GM21576 (cell line): ENCODE data around the gene RHBG.
"Not testable (repeated sequence)": the region's sequence is repeated elsewhere in the genome, so short reads cannot be mapped to it uniquely, and the experiment has no call there.

Source experiments
- ATAC-seq: cut with Tn5 transposase; IDR thresholded peaks from one replicate; pipeline ENCODE4 v1.9.1; 2021; ENCODE audit warnings: mild to moderate bottlenecking, moderate library complexity; ENCODE audit not compliant: unreplicated experiment

RHBG gene

DNA sequence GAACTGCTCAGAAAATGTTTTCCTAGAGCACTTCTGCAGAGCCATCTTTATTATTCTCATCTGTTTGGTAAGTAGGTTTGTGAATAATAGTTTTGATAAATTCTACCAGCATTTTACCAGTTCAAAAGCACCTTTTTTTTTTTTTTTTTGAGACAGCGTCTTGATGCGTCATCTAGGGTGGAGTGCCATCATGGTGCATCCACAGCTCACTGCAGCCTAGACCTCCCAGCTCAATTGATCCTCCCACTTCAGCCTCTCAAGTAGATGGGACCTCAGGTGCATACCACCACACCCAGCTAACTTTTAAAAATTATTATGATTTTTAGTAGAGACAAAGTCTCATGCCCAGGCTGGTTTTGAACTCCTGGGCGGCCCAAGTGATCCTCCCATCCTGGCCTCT is 9.8 kb upstream of the RHBG start:
- no peak for ATAC-seq

DNA sequence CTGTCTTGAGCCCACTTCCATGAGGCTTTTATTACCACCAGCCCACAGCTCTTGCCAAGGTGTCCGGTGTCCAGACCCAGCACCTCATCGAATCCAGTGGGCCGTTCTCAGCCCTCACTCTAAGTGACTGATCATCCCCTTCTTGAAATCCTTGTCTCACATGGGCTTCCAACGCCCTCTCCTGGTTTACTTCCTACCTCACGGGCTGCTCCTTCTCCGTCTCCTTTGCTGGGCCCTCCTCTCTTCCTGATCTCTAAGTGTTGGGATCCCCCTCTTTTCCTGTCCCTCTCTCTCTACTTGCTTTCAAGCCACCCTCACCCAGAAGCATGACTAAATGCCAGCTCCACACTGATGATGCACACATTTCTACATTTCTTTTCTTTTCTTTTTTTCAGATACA is 9.0 kb upstream of the RHBG start:
- no peak for ATAC-seq

DNA sequence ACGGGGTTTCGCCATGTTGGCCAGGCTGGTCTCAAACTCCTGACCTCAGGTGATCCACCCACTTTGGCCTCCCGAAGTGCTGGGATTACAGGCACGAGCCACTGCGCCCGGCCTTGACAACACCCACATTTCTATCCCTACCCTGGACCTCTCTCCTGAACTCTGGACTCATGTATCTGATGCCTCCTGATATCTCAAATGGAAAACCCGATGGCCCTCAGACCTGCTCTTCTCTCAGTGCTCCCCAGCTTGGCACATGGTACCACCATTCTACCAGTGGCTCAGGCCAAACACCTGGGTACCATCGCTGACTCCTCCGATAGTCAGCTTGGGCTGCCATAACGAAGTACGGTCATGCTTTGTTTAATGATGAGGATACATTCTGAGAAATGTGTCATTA is 8.5 kb upstream of the RHBG start:
- no peak for ATAC-seq

DNA sequence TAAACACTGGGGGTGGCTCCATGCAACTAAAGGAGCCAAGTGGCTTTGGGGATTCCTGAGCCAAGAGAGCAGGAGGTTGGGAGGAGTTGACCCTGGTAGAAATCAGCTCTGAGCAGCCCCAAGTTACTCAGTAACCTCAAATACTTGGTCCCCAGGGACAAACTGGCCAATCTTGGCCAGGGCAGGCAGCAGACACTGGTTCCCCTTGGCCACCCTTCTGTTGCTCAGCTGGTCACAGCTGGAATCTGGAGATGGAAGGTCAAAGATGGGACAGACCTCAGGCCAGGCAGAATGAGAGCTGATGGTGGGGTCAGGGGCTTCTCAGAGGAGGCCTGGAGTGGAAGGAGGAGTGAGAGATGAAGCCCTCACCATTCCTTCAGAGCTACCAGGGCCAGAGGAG is 3.3 kb upstream of the RHBG start:
- ATAC-seq: no peak

DNA sequence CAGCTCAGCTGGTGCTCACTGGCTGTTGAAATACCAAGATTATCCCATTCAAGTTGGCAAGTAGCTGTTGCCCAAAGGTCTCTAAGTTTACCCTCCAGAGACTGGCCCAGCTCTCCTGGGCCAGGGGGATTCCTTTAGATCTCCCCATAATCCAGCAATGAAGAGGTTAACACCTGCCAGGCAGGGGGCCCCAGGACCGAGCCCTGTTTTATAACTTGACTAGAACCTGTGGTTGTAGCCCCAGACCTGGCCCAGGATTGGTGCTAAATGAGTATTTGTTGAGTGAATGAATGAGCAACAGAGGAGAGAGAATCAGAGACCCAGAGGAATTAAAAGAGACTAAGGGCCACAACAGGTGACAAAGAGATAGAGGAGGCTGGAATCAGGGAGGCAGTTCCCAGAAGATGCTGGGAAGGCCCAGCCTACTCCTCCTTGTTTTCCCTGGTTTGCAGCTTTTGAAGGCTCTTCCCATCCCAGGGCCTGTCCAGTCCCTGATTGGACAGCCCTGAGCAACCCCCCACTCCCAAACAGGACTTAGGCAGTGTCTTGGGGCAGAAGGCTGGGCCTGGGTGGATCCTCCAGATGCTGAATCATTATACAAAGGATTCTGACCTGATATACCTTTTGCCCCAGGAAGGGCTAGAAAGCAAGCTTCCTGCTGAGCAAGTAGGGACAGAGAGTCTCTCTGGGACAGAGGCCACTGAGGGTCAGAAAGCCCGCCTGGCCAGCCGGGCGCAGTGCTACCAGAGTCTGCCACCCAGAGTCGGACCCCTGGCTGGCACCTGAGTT is 2.4 kb upstream of the RHBG start:
- no peak for ATAC-seq

DNA sequence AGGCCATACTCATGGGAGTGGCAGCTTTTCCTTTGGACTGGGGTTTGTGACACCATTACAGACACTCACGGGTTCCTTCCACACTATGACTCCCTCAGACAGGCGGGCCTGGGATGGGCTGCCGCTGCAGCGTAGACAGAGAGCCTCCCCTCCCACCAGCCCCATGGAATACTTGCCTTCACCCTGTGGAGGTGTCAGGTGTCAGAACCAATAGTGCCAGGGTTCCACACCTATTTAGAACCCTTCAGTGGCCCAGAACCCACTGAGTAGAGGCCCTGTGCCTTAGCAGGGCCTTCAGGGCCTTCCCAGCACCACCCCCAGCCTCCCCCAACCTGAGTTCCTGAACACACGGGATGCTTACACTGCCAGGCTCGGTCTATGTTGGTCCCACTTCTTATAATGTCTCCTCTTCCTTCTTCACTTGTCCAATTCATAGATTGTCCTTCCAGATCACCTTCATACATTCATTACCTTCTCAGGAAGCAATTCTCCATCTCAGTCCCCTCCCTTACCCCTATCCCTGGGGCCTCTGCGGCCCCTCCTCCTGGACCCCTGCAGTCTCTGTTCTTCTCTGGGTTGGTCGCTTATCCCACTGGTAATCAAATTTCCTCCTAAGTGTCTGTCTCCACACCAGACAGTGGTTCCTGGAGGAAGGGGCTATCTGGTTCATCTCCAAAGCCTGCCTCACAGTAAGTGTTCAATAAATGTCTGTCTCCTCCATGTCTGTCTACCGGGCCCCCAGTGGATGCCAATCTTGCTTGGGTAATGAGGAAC is 1.4 kb upstream of the RHBG start:
- ATAC-seq: no peak

DNA sequence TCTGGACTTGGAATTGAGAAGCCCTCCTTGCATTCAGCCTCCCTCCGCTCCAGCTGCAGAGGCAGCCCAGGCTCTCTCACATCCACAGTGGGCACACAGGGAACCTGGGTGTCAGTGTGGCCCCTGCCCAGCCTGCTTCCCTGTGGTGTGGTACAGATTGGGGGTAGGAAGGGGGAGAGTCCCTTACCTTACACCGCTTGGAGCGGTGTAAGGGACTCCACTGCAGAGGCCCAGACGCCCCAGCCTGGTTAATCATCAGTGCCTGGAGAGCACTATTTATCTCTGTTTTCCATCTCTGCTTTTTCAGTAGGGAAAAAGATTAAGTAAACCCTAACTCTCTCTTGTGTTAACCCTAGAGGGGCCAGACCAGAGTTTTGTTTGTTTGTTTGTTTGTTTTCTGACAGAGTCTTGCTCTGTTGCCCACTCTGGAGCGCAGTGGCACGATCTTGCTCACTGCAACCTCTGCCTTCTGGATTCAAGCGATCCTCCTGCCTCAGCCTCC is 803 bp upstream of the RHBG start:
- no peak for ATAC-seq

DNA sequence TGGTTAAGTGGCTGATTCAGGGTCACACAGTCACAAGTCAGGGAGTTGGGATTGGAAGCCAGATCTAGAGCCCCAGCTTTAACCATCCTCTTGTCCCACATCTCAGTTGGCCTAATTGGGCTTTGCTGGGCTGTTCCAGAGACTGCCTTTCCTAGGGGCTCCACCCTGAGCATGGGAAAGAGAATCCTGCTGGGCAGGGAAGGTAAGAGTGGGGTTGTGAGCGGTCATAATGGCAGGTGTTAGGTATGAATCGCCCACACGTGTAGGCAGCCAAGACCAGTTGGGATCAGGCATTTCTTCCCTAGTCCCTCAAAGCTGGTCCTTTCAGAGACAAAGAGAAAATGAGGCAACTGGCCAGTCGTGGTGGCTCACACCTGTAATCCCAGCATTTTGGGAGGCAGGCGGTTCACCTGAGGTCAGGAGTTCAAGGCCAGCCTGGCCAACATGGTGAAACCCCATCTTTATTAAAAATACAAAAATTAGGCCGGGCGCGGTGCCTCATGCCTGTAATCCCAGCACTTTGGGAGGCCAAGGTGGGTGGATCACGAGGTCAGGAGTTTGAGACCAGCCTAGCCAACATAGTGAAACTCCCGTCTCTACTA is 775 bp downstream of the RHBG start:
- ATAC-seq: not testable (repeated sequence)

DNA sequence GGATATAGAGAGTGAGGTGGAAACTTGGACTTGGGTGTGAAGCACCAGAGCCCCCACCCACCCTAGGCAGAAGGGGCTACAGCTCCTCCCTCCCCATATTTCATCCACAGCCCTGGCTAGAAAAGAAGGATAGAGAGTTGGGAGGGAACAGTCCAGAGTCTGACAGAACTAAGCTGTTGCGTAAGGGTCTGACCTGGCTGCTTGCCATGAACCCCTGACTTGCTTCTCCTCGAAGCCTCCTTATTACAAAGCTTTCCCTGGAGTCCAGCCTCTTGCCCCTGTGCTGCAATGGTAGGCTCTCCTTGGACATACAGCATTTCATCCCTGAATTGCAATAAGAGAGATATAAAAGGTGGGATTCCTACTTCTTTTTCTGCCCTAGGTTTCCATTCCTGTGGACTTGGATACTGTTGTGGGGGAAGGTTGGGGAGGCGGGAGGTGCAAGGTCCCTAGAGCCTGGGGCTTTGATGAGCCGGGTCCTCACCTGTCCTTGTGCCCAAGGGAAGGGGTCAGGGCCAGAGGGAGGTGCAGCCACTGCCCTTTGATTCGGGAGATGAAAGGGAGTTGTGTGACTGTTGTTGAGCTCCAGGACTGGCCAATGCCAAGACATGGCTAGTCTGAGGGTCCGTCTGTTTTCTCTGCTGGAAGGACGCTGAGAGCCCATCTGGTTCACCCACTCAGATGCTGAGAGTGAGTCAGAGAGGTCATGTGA is 2.7 kb downstream of the RHBG start:
- ATAC-seq: no peak

DNA sequence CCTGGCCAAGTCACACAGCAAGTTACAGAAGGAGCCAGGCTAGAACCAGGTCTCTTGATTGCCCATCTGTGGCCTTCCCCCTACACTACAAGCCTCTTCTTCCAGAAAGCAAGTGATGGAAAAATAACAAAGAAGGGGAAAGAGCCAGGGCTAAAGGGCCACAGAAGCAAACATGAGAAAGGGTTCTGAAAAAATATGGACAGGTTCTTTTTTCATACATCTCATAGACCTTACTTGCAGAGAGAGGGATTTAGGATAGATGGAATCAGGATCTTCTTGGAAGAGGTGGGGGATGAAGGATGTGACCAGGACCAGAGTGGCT is 3.2 kb downstream of the RHBG start:
- ATAC-seq: no peak

DNA sequence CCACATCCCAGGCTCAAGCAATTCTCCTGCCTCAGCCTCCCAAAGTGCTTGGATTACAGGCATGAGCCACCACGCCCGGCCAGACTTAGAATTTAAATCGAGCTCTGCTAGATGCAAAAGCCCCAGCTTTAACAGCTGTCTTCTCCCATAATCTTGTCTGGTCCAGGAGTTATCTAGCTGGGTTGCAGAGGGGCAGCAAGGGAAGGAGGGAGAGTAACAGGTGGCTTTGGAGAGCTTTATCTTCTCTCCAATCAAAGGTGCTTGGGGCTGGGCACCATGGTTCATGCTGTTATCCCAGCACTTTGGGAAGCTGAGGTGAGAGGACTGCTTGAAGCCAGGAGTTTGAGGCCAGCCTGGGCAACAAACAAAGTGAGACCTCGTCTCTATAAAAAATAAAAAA is 3.9 kb downstream of the RHBG start:
- no peak for ATAC-seq

DNA sequence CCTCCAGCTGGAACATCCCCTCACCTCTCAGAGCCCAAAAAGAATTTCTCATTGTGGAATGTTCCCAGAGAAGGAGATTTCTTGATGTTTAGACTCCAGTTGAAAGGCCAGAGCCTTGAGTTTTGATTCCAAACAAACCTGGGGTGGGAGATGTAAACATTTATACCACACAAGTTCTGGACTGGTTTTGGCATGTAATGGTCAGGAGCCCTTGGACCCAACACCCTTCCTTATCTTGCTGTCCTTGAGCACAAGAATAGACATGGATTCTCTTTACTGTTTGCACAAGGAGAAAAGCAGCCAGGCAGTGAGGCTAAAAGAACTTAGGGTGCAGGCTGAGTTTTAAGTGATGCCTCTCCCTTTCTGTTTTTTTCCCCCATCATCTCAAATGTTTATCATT is 4.5 kb downstream of the RHBG start:
- ATAC-seq: no peak

DNA sequence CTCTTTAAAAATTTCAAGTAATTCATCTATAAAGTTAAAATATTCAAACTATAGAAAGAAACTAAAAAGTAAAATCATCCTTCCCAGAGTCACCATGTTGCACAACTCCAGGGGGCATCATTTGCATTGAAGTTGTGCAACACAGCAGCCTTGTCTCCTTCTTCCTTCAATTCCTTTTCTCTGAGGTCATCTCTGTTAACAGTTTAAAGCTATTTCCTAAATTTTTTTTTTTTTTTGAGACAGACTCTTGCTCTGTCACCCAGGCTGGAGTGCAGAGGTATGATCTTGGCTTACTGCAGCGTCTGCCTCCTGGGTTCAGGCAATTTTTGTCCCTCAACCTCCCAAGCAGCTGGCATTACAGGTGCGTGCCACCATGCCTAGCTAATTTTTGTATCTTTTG is 7.1 kb downstream of the RHBG start:
- ATAC-seq: no peak

DNA sequence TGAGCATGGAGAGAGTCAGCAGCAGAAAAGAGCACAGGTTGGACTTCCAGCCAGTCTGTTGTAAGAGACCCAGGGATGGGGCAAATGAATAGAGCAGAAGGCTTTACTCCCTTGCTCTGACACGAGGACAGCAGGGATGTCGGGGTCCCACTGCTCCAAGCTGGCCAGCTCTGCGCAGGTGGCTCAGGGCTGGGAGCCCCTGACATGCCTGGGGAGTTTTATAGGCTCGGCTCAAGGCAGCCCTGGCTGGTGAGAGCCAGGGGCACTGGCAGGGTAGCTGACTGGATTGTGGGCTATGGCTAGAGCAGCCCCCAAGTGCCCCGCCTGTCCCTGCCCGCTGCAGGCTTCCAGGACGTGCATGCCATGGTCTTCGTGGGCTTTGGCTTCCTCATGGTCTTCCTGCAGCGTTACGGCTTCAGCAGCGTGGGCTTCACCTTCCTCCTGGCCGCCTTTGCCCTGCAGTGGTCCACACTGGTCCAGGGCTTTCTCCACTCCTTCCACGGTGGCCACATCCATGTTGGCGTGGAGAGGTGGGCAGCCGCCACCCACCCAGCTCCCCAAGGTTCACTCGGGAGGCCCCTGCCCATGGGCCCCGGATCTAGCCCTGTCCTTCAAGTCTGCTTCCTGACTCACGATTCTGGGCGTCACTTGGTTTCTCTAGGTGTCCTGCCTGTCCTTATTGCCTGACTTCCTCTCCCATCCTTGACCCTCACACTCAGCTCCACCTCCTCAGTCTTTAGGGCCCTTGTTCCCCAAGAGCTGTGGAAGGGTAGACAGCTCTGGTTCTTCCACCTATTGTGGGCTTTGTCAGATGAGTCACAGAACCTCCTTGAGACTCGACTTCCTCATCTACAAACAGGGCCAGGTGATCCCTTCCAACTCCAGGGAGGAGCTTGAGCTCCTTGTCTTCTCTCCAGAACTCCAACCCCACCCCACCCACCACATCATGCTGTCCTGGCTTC is 8.2 kb downstream of the RHBG start:
- ATAC-seq: no peak

DNA sequence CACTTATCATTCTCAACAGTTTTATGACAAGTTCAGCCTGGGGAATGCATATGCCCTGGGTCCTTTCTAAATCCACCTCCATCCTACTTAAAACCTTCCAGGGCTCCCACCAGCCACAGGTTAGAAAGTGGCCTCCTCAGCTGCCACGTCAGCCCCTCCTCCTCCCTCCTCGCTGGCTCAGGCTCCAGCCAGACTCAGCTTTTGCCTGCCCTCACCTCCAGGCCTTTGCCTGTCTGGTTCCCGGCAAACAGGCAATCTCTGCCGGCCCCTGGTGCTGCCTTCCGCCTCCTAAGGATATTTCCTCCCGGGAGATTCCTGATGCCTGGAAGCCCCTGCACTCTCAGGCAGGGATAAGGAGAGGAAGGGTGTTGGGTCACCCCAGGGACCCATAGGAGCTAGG is 9.5 kb downstream of the RHBG start:
- no peak for ATAC-seq

DNA sequence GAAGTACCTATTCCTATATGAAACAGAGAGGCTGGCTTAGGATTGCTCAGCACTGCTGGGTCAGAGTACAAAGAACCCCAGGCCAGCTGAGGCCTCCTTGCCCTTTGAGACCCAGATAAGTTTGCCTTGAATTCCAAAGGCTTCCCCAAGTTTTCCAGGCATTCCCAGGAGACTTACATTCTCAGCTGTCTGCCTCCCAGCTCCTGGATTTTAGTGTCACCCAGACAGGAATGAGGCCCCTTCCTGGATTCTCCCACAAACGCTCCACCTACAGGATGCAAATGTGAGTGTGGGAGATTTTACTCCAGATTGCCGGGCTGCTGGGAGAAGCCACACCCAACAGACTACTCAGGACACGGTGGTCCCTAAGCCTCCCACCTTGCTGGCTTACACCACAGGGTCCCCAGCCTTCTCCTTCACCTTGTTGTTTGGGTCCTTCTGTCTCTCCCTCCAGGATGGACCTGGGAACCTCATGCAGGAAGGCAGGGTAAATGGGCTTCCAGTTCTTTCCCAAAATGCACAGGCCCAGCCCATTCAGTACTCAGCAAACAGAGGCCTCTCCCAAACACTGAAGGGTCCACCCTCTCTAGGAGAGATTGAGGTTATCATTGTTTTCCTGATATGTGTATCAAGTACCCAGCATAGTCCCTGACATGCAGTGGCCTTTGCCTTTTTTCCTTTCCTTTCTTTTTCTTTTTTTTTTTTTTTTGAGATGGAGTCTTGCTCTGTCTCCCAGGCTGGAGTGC is 10.6 kb downstream of the RHBG start:
- no peak for ATAC-seq

DNA sequence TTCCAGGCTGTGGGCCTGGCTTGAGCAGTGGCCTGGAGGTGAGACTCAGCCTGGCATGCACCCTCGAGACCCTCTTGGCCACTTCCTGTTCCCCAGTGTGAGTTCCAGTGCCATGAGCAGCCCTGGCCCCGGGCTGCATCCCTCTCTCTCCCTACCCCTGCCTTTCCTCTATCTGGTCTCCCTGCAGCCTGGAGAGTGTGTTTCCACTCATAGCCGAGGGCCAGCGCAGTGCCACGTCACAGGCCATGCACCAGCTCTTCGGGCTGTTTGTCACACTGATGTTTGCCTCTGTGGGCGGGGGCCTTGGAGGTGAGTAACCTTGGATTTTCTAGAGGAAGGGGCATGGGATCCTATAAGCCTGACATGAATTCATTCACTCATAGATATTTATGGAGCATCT is 13.6 kb downstream of the RHBG start:
- no peak for ATAC-seq

DNA sequence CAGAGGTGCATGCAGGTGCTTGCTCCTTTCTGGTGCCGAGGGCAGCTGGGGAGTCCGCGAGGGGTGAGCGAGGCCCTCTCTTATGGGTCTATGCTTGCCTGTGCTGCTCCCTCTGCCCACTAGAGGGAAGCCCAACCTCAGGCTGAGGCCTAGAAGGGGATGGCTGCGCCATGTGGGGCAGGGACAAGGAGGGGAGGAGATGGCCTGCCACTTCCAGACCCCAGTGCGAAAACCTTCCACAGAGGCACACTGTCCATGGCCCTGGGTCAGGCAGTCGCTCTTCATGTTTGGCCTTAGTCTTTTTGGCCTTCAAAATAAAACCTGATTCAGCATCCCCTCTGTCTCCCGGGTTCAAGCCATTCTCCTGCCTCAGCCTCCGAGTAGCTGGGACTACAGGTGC is 14.0 kb downstream of the RHBG start:
- peak; percentile 67 for ATAC-seq

DNA sequence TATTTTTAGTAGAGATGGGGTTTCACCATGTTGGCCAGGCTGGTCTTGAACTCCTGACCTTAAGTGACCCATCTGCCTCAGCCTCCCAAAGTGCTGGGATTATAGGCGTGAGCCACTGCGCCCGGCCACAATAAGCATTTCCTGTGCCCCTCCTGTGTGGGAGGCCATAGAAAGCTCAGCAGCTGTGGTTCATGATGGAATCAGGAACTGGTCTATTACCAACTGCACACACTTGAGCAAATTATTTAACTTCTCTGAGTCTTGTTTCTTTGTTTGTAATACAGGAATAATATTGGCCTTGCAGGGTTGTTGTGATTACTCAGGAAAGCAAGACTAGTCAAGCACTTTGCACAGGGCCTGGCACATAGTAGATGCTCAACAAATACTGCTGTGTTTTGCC is 15.0 kb downstream of the RHBG start:
- ATAC-seq: no peak

DNA sequence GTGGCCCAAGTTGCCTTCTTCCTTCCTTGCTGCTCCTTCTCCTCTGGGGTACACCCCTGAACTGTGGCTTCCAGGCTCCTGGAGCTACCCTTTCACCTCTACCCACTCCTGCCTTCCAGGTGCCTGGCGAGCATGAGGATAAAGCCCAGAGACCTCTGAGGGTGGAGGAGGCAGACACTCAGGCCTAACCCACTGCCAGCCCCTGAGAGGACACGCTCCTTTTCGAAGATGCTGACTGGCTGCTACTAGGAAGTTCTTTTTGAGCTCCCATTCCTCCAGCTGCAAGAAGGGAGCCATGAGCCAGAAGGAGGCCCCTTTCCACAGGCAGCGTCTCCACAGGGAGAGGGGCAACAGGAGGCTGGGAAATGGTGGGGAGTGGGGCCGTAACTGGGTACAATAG is 15.6 kb downstream of the RHBG start:
- ATAC-seq: no peak
